ENCODE measurements around the gene ZCCHC8. TPM values are rescaled to one million over a fixed set of nuclear protein-coding genes. Genes with fewer than 3 reads are reported as not detected.

ZCCHC8 gene
- total and polyA plus RNA-seq, 2 of the 4 experiments (the other 2 are of a cell fraction) = 9.5 to 12.7 TPM

GRCh38 chr12:122421821-122422729 is 78.7 kb downstream of the ZCCHC8 start, which contains the start of gene CLIP1:
Gene CLIP1 (minus strand): TSS chr12:122422669. CDS start chr12:122380452, 42,217 bp downstream.
- Histone ChIP-seq H3K14ac (replicated peaks; ENCODE audit: low read depth, low read length) (peak within 1 kb of the TSS; percentile 99), H3K27me3 (ENCODE audit: control insufficient read depth, insufficient read depth, low read length) (no peaks in the 10 kb centered on the region), H3K56ac (ENCODE audit: extremely low read depth, insufficient read depth, low read length) (peak within 1 kb of the TSS; percentile 94), H2AK9ac (replicated peaks; ENCODE audit: low read depth, low read length, poor library complexity) (peak within 1 kb of the TSS; percentile 98), H2AFZ (replicated peaks; ENCODE audit: low read length, poor library complexity) (peak within 1 kb of the TSS; percentile 97), H3K9ac (ENCODE audit: low read depth, low read length) (peak within 1 kb of the TSS; percentile 99), H4K20me1 (ENCODE audit: insufficient read depth, low read length) (peaks cover 28% of the 10 kb centered on the region), H2AK5ac (ENCODE audit: low read depth, low read length) (peak within 1 kb of the TSS; percentile 92), H3K4me2 (ENCODE audit: low read depth, low read length) (peak within 1 kb of the TSS; percentile 95), H3K18ac (ENCODE audit: low read depth, low read length) (peak within 1 kb of the TSS; percentile 91), H3K27ac (ENCODE audit: insufficient read depth, low read length) (peak within 1 kb of the TSS; percentile 98), H2BK120ac (ENCODE audit: low read depth, low read length) (peak within 1 kb of the TSS; percentile 86), H3K9me1 (ENCODE audit: insufficient read depth, low read length) (peaks cover 4% of the 10 kb centered on the region), H3K4me1 (ENCODE audit: control insufficient read depth, insufficient read depth, low read length) (peaks cover 10% of the 10 kb centered on the region), H4K91ac (ENCODE audit: insufficient read depth, low read depth, low read length) (peak within 1 kb of the TSS; percentile 88), H3K9me3 (ENCODE audit: control insufficient read depth, insufficient read depth, low read length) (no peaks in the 10 kb centered on the region), H3K36me3 (ENCODE audit: control insufficient read depth, insufficient read depth, low read length) (no peaks in the 10 kb centered on the region), H4K8ac (ENCODE audit: low read depth in 2 of 2, low read length in 2 of 2) (peak within 1 kb of the TSS; percentile 62 to 86), H3K4ac (ENCODE audit: low read depth, low read length) (peak within 1 kb of the TSS; percentile 95), H3K23ac (ENCODE audit: low read depth, low read length) (peak within 1 kb of the TSS; percentile 93), H3K4me3 (ENCODE audit: insufficient read depth, low read depth, low read length) (peak within 1 kb of the TSS; percentile 86), H2BK20ac (ENCODE audit: low read depth, low read length) (peak within 1 kb of the TSS; percentile 50), H2BK15ac (ENCODE audit: low read depth, low read length) (peak within 1 kb of the TSS; percentile 83; the same call in 2 of the 3 replicates), H3K79me1 (ENCODE audit: low read depth in 1 of 2, low read length in 2 of 2) (peaks cover 0 to 53% of the 10 kb centered on the region in 2 experiments; a peak in 2 of 4 replicates), H4K5ac (ENCODE audit: low read depth, low read length) (peak within 1 kb of the TSS; percentile 61), H2BK5ac (ENCODE audit: low read depth, low read length, poor library complexity, severe bottlenecking) (peak within 1 kb of the TSS; percentile 93)
- intact Hi-C loops (cut with micrococcal nuclease) = loop anchor here (1.0 kb wide), 2 partner anchors 22 to 49 kb away; no protein-coding TSS in a partner anchor
- in situ Hi-C loops (cut with MboI; ENCODE audit: low sequenced_read_pairs) = no loop called here
- TF ChIP-seq RAD21 (IDR thresholded peaks at IDR 0.05; ENCODE audit: low read length) = peak; percentile 64
- TF ChIP-seq MAZ (IDR thresholded peaks at IDR 0.05; ENCODE audit: borderline replicate concordance, low read depth, low read length) = peak; percentile 35; the same call in 1 of the 2 replicates
- no peak for TF ChIP-seq RCOR1 (IDR thresholded peaks at IDR 0.05; ENCODE audit: insufficient replicate concordance, low read length)
- no peak; the same call in 1 of the 2 replicates for TF ChIP-seq MXI1 (IDR thresholded peaks at IDR 0.05; ENCODE audit: borderline replicate concordance, low read depth, low read length)
- peak; percentile 75 for TF ChIP-seq POLR2A (IDR thresholded peaks at IDR 0.05; ENCODE audit: low read depth, low read length)
- peak; percentile 24; the same call in 1 of the 2 replicates for TF ChIP-seq SMC3 (IDR thresholded peaks at IDR 0.05; ENCODE audit: low read depth, low read length)
- peak; percentile 53 for TF ChIP-seq CTCF (conservative IDR thresholded peaks at IDR 0.05; ENCODE audit: low read depth, low read length)
- no peak for TF ChIP-seq FOS (IDR thresholded peaks at IDR 0.05; ENCODE audit: low read depth, low read length)
- TF ChIP-seq CEBPB (IDR thresholded peaks at IDR 0.05; ENCODE audit: low read depth, low read length) = no peak
- dilution Hi-C loops (cut with HindIII; ENCODE audit: low sequenced_read_pairs, unreplicated experiment) = no loop called here
- POLR2A ChIA-PET (ENCODE audit: unreplicated experiment) = interaction anchor here (1.6 kb wide), 1 partner anchor 22 kb away, joined by 6 read pairs; no protein-coding TSS in a partner anchor
- DNase-seq (peak; percentile 65), ATAC-seq (ENCODE audit: low read depth) (peak; percentile 80)
- BruUV-seq (replicated peaks) = no TSS peak
- CTCF ChIA-PET = interaction anchor here (1.0 kb wide), 1 partner anchor 22 kb away, joined by 7 read pairs; no protein-coding TSS in a partner anchor
- 0% methylated on average over 52 of the region's 118 CpGs; no CpG with 5 or more reads in 1 of the 2 experiments for WGBS, 2 experiments (ENCODE audit: extremely low coverage in 2 of 2, insufficient read length in 1 of 2)

All from IMR-90 (cell line).